Transverse colon (tissue), 4 donors: ENCODE measurements around the gene ZNG1F. TPM values are rescaled to one million over a fixed set of nuclear protein-coding genes. Genes with fewer than 3 reads are reported as not detected.
"Not testable (repeated sequence)": the region's sequence is repeated elsewhere in the genome, so short reads cannot be mapped to it uniquely, and the experiment has no call there.

Experiments used
- DNase-seq: peaks from one replicate; pipeline ENCODE4 v3.0.0-alpha.2; 2019
- H3K27ac ChIP-seq, 4 donors: fragments of 200-600 bp; sonication (generic); 2 replicates each; pipeline ENCODE4 v1.5.1; 2016 to 2018; ENCODE audit warnings: inconsistent platforms in 4 of 4
- H3K27me3 ChIP-seq: fragments of 200-600 bp; sonication (generic); 2 replicates; pipeline ENCODE4 v1.5.1; 2017; ENCODE audit warnings: inconsistent platforms
- H3K36me3 ChIP-seq, 4 donors: fragments of 200-600 bp; sonication (generic); 2 replicates each; pipeline ENCODE4 v1.5.1; 2017 to 2019; ENCODE audit warnings: inconsistent platforms in 4 of 4
- H3K4me1 ChIP-seq, 4 donors: fragments of 200-600 bp; sonication (generic); 2 replicates each; pipeline ENCODE4 v1.5.1; 2017 to 2020; ENCODE audit warnings: inconsistent platforms in 4 of 4
- H3K4me3 ChIP-seq, 4 donors: fragments of 200-600 bp; sonication (generic); 1 replicate in 1 of 4; 2 replicates in 3 of 4; pipeline versions ENCODE4 v1.5.1 to v1.6.1; 2017 to 2019; ENCODE audit warnings: inconsistent platforms in 4 of 4
- H3K9me3 ChIP-seq, 2 donors: fragments of 200-600 bp; sonication (generic); 2 replicates each; pipeline ENCODE4 v1.5.1; 2017 to 2019; ENCODE audit warnings: inconsistent platforms in 2 of 2
- CTCF ChIP-seq, 5 experiments: fragments of 200-600 bp in 3 of 5; fragments of 450-650 bp in 2 of 5; sonication (generic) in 3 of 5; IDR thresholded peaks; 1 replicate in 2 of 5; 2 replicates in 3 of 5; pipeline ENCODE4 v1.5.1; 2016 to 2017; ENCODE audit warnings: antibody characterized with exemption in 5 of 5, inconsistent platforms in 3 of 5, mild to moderate bottlenecking in 2 of 5, moderate library complexity in 1 of 5
- WGBS, 2 donors: methylation state at CpG; one replicate each; pipeline ENCODE4 v1.1.5; 2018; ENCODE audit warnings: low coverage in 1 of 2; 5-methylcytosine and 5-hydroxymethylcytosine counted together
- in situ Hi-C, 4 donors: fragments of 200-750 bp; cut with MboI; loops; one replicate each; pipeline versions ENCODE4 v1.15.0 to v1.15.1; 2017; ENCODE audit warnings: low sequenced_read_pairs in 3 of 4, low pct_ligation_motif_present in 1 of 4, low pct_unique_long_range_greater_than_20kb in 1 of 4
- intact Hi-C: fragments of 100-400 bp; cut with DNase I; formaldehyde crosslinking; loops from one replicate; pipeline ENCODE4 v1.15.1; 2023; ENCODE audit warnings: low total_unique reads
- small RNA-seq, 4 donors: library from RNA; depleted of rRNA; stranded (forward); fragments of <200 nt; gene quantifications; one replicate each; pipeline ENCODE3, GENCODE V24; 2016
- total RNA-seq, 4 donors: library from RNA; depleted of rRNA; stranded (reverse); fragments of >200 nt; gene quantifications; one replicate each; pipeline ENCODE4 v1.1.0, GENCODE V29; 2016

The ZNG1F gene
- total RNA-seq, 4 donors from 2014 or later, result 11.6 to 21.8 (median 18.4) TPM

DNA sequence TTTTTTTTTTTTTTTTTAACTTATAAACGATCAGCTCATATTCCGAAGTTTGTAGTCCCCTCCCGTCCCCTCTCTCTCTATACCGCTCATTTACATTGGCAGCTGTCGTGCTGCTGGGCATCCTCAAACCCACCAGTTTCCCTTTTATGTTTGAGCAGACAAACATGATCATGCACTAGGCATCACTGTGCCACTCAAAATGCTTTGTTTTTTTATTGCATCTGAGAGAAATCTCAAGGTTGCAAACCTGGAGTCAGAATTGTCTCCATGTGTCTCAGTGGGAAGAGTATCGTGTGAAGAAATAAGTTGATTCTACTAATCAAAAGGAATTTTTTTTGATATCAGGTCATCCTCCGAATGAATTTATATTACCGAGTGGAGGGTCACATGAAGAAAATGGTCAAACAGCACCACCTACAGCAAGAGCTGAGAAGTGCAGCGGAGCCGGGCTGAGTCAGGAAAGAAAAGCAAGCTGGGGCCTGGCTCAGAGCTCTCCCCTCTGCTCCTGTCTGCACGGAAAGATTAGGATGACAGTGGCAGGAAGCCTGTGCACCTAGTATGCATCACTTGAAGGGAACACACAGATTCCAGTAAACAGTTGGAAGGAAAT, 100.6 kb downstream of the ZNG1F start:
- H3K36me3 ChIP-seq, H3K9me3 ChIP-seq, DNase-seq, H3K27ac ChIP-seq, H3K4me1 ChIP-seq, in situ Hi-C loops, H3K27me3 ChIP-seq, H3K4me3 ChIP-seq, intact Hi-C loops: not testable (repeated sequence)
- 6 to 15% methylated on average over 4 to 10 of the region's 11 CpGs for WGBS, 2 donors
- peak; percentile 30 to 56 (median 43) for TF ChIP-seq CTCF (IDR thresholded peaks at IDR 0.05)

DNA sequence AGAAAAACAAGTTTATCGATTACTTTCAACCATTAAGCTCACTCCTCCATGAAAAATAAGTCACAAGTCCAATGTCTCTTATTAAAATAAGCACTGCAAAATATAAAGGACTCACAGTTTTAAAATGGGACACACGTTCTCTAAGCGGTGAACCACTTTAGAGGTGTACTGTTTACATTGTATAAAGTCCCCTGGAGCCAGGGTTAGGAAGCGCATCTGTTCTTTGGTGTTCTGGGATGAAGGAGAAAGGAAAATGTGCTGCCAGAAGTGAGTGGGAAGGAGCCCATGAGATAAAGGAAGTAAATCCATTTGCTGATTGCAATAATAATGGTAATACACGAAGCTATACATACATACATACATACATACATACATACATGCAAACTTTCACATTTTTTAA, 101.2 kb downstream of the ZNG1F start:
- H3K27ac ChIP-seq, H3K36me3 ChIP-seq, H3K4me3 ChIP-seq, H3K4me1 ChIP-seq, in situ Hi-C loops, H3K27me3 ChIP-seq, H3K9me3 ChIP-seq, DNase-seq, intact Hi-C loops: not testable (repeated sequence)
- 71 to 74% methylated on average over 4 to 5 of the region's 5 CpGs for WGBS, 2 donors

GRCh38 chr9:41087157-41087780, 101.8 kb downstream of the ZNG1F start:
- intact Hi-C loops, DNase-seq, H3K9me3 ChIP-seq, in situ Hi-C loops, H3K36me3 ChIP-seq, H3K27me3 ChIP-seq, H3K27ac ChIP-seq, H3K4me1 ChIP-seq, H3K4me3 ChIP-seq: not testable (repeated sequence)
- 56 to 65% methylated on average over 1 to 5 of the region's 5 CpGs for WGBS, 2 donors

DNA sequence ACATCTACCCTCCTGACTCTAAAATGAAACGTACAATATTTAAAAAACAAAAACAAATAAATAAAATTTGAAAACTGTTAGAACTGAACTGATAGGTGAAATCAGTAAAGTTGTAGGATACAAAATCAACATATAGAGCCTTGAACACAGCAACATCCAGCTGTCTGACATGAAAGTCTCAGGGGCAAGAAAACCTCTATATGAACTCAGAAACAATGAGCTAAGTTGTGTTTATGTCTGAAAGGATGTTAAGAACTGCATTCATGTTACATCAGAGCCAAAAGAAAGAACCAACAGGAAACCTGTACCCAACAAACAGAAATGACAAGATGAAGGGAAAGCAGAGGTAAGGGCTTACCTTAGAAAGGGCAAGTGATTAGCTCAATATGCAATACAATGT, 102.4 kb downstream of the ZNG1F start:
- H3K27me3 ChIP-seq, H3K4me3 ChIP-seq, H3K9me3 ChIP-seq, H3K4me1 ChIP-seq, DNase-seq, H3K36me3 ChIP-seq, in situ Hi-C loops, H3K27ac ChIP-seq, intact Hi-C loops: not testable (repeated sequence)
- WGBS, 2 donors, result 33 to 43% methylated on average over 1 of the region's 1 CpG

- H3K4me3 ChIP-seq, in situ Hi-C loops: not testable (repeated sequence)
These were observed 102.9 kb downstream of the ZNG1F start for GRCh38 chr9:41086215-41086614.

GRCh38 chr9:41082358-41082757, 106.8 kb downstream of the ZNG1F start:
- H3K9me3 ChIP-seq, DNase-seq, in situ Hi-C loops, H3K4me1 ChIP-seq, H3K27ac ChIP-seq, H3K4me3 ChIP-seq, intact Hi-C loops, H3K27me3 ChIP-seq, H3K36me3 ChIP-seq: not testable (repeated sequence)
- 52 to 71% methylated on average over 3 to 4 of the region's 4 CpGs for WGBS, 2 donors

More at GRCh38 chr9:41086215-41086614, 102.9 kb downstream of the ZNG1F start:
- H3K4me1 ChIP-seq, H3K9me3 ChIP-seq, H3K36me3 ChIP-seq, DNase-seq, intact Hi-C loops, H3K27me3 ChIP-seq, H3K27ac ChIP-seq: not testable (repeated sequence)
- WGBS, 2 donors, result 70 to 77% methylated on average over 3 of the region's 3 CpGs

Small RNA genes lying within 50 kb of the gene (small RNA-seq; reads per million reads assigned to genes)
- gene MIR4477A (0 reads per million in 4 donors), gene RNA5SP530 (0 reads per million in 4 donors)

Other genes with a start within 250 kb of the ZNG1F start
- gene FOXD4L6, start 60.6 kb downstream of the ZNG1F start, total RNA-seq, result not detected